Measurements from ENCODE around the gene TDP1.
"Not testable (repeated sequence)": the region's sequence is repeated elsewhere in the genome, so short reads cannot be mapped to it uniquely, and the experiment has no call there.

Gene TDP1

GRCh38 chr14:90060965-90061684 is 105.4 kb downstream of the TDP1 start:
- Histone ChIP-seq H3K36me3 (ENCODE audit: control insufficient read depth in 1 of 2, insufficient read depth in 2 of 2, low read length in 2 of 2) (no peaks in the 10 kb centered on the region), H3K4me3 (ENCODE audit: low read depth in 1 of 2, low read length in 2 of 2) (peak overlapping the region; percentile 52 to 53), H3K27ac (ENCODE audit: low read depth, low read length) (no peak overlapping the region), H3K9ac (ENCODE audit: low read depth in 1 of 2, low read length in 2 of 2) (no peak overlapping the region), H3K27me3 (ENCODE audit: control insufficient read depth in 1 of 2, insufficient read depth in 2 of 2, low read length in 2 of 2) (peaks cover 46 to 47% of the 10 kb centered on the region in 2 donors), H3K9me3 (ENCODE audit: control insufficient read depth in 1 of 2, low read length in 2 of 2) (no peaks in the 10 kb centered on the region), H3K4me1 (ENCODE audit: control insufficient read depth in 1 of 2, insufficient read depth in 2 of 2, low read length in 2 of 2) (peaks cover 8 to 20% of the 10 kb centered on the region in 2 donors)

GRCh38 chr14:90061685-90062126 is 106.0 kb downstream of the TDP1 start, which contains the start of gene KCNK13:
KCNK13 (plus strand) TSS chr14:90061994; CDS start chr14:90062206, 212 bp downstream.
- no peak within 1 kb of the TSS for H3K9ac ChIP-seq (ENCODE audit: low read depth in 1 of 2, low read length in 2 of 2)
- no peaks in the 10 kb centered on the region for H3K36me3 ChIP-seq (ENCODE audit: control insufficient read depth in 1 of 2, insufficient read depth in 2 of 2, low read length in 2 of 2)
- H3K9me3 ChIP-seq (ENCODE audit: control insufficient read depth in 1 of 2, low read length in 2 of 2): no peaks in the 10 kb centered on the region
- no peak within 1 kb of the TSS for H3K27ac ChIP-seq (ENCODE audit: low read depth, low read length)
- H3K4me1 ChIP-seq (ENCODE audit: control insufficient read depth in 1 of 2, insufficient read depth in 2 of 2, low read length in 2 of 2): peaks cover 8 to 20% of the 10 kb centered on the region in 2 donors
- H3K27me3 ChIP-seq (ENCODE audit: control insufficient read depth in 1 of 2, insufficient read depth in 2 of 2, low read length in 2 of 2): peaks cover 46% of the 10 kb centered on the region in 2 donors
- H3K4me3 ChIP-seq (ENCODE audit: low read depth in 1 of 2, low read length in 2 of 2): peak within 1 kb of the TSS; percentile 53 to 54

- peaks cover 43 to 46% of the 10 kb centered on the region in 2 donors for H3K27me3 ChIP-seq (ENCODE audit: control insufficient read depth in 1 of 2, insufficient read depth in 2 of 2, low read length in 2 of 2)
- H3K9me3 ChIP-seq (ENCODE audit: control insufficient read depth in 1 of 2, low read length in 2 of 2): no peaks in the 10 kb centered on the region
- H3K27ac ChIP-seq (ENCODE audit: low read depth, low read length): no peak overlapping the region
- peak overlapping the region; percentile 26 to 54 for H3K4me3 ChIP-seq (ENCODE audit: low read depth in 1 of 2, low read length in 2 of 2)
- H3K4me1 ChIP-seq (ENCODE audit: control insufficient read depth in 1 of 2, insufficient read depth in 2 of 2, low read length in 2 of 2): peaks cover 8 to 20% of the 10 kb centered on the region in 2 donors
- no peak overlapping the region for H3K9ac ChIP-seq (ENCODE audit: low read depth in 1 of 2, low read length in 2 of 2)
- no peaks in the 10 kb centered on the region for H3K36me3 ChIP-seq (ENCODE audit: control insufficient read depth in 1 of 2, insufficient read depth in 2 of 2, low read length in 2 of 2)
These were observed 106.5 kb downstream of the TDP1 start for GRCh38 chr14:90062127-90062794.

- Histone ChIP-seq H3K4me3 (ENCODE audit: low read depth in 1 of 2, low read length in 2 of 2) (peak overlapping the region; percentile 26 to 54), H3K4me1 (ENCODE audit: control insufficient read depth in 1 of 2, insufficient read depth in 2 of 2, low read length in 2 of 2) (peaks cover 8 to 20% of the 10 kb centered on the region in 2 donors), H3K36me3 (ENCODE audit: control insufficient read depth in 1 of 2, insufficient read depth in 2 of 2, low read length in 2 of 2) (no peaks in the 10 kb centered on the region), H3K9me3 (ENCODE audit: control insufficient read depth in 1 of 2, low read length in 2 of 2) (no peaks in the 10 kb centered on the region), H3K27me3 (ENCODE audit: control insufficient read depth in 1 of 2, insufficient read depth in 2 of 2, low read length in 2 of 2) (peaks cover 43 to 46% of the 10 kb centered on the region in 2 donors), H3K9ac (ENCODE audit: low read depth in 1 of 2, low read length in 2 of 2) (no peak overlapping the region), H3K27ac (ENCODE audit: low read depth, low read length) (no peak overlapping the region)
These were observed 107.3 kb downstream of the TDP1 start for GRCh38 chr14:90062822-90063539.

GRCh38 chr14:90072350-90072749 is 116.6 kb downstream of the TDP1 start:
- no peaks in the 10 kb centered on the region for H3K9me3 ChIP-seq (ENCODE audit: control insufficient read depth in 1 of 2, low read length in 2 of 2)
- no peaks in the 10 kb centered on the region for H3K4me1 ChIP-seq (ENCODE audit: control insufficient read depth in 1 of 2, insufficient read depth in 2 of 2, low read length in 2 of 2)
- no peaks in the 10 kb centered on the region for H3K36me3 ChIP-seq (ENCODE audit: control insufficient read depth in 1 of 2, insufficient read depth in 2 of 2, low read length in 2 of 2)
- H3K27me3 ChIP-seq (ENCODE audit: control insufficient read depth in 1 of 2, insufficient read depth in 2 of 2, low read length in 2 of 2): peaks cover 0 to 7% of the 10 kb centered on the region in 2 donors
- no peak overlapping the region for H3K4me3 ChIP-seq (ENCODE audit: low read depth in 1 of 2, low read length in 2 of 2)
- H3K27ac ChIP-seq (ENCODE audit: low read depth, low read length): no peak overlapping the region
- no peak overlapping the region for H3K9ac ChIP-seq (ENCODE audit: low read depth in 1 of 2, low read length in 2 of 2)

GRCh38 chr14:90079576-90079975 is 123.8 kb downstream of the TDP1 start:
- H3K4me3 ChIP-seq (ENCODE audit: low read depth in 1 of 2, low read length in 2 of 2): no peak overlapping the region
- H3K36me3 ChIP-seq (ENCODE audit: control insufficient read depth in 1 of 2, insufficient read depth in 2 of 2, low read length in 2 of 2): no peaks in the 10 kb centered on the region
- no peak overlapping the region for H3K27ac ChIP-seq (ENCODE audit: low read depth, low read length)
- H3K9me3 ChIP-seq (ENCODE audit: control insufficient read depth in 1 of 2, low read length in 2 of 2): no peaks in the 10 kb centered on the region
- no peaks in the 10 kb centered on the region for H3K27me3 ChIP-seq (ENCODE audit: control insufficient read depth in 1 of 2, insufficient read depth in 2 of 2, low read length in 2 of 2)
- no peak overlapping the region for H3K9ac ChIP-seq (ENCODE audit: low read depth in 1 of 2, low read length in 2 of 2)
- no peaks in the 10 kb centered on the region for H3K4me1 ChIP-seq (ENCODE audit: control insufficient read depth in 1 of 2, insufficient read depth in 2 of 2, low read length in 2 of 2)

- Histone ChIP-seq H3K9me3 (ENCODE audit: control insufficient read depth in 1 of 2, low read length in 2 of 2) (no peaks in the 10 kb centered on the region), H3K36me3 (ENCODE audit: control insufficient read depth in 1 of 2, insufficient read depth in 2 of 2, low read length in 2 of 2) (no peaks in the 10 kb centered on the region), H3K27me3 (ENCODE audit: control insufficient read depth in 1 of 2, insufficient read depth in 2 of 2, low read length in 2 of 2) (no peaks in the 10 kb centered on the region), H3K4me3 (ENCODE audit: low read depth in 1 of 2, low read length in 2 of 2) (no peak overlapping the region), H3K27ac (ENCODE audit: low read depth, low read length) (no peak overlapping the region), H3K4me1 (ENCODE audit: control insufficient read depth in 1 of 2, insufficient read depth in 2 of 2, low read length in 2 of 2) (no peaks in the 10 kb centered on the region), H3K9ac (ENCODE audit: low read depth in 1 of 2, low read length in 2 of 2) (no peak overlapping the region)
These were observed 131.7 kb downstream of the TDP1 start for GRCh38 chr14:90087433-90087832.

- no peaks in the 10 kb centered on the region for H3K36me3 ChIP-seq (ENCODE audit: control insufficient read depth in 1 of 2, insufficient read depth in 2 of 2, low read length in 2 of 2)
- no peaks in the 10 kb centered on the region for H3K4me1 ChIP-seq (ENCODE audit: control insufficient read depth in 1 of 2, insufficient read depth in 2 of 2, low read length in 2 of 2)
- H3K27ac ChIP-seq (ENCODE audit: low read depth, low read length): no peak overlapping the region
- no peaks in the 10 kb centered on the region for H3K9me3 ChIP-seq (ENCODE audit: control insufficient read depth in 1 of 2, low read length in 2 of 2)
- no peaks in the 10 kb centered on the region for H3K27me3 ChIP-seq (ENCODE audit: control insufficient read depth in 1 of 2, insufficient read depth in 2 of 2, low read length in 2 of 2)
- H3K9ac ChIP-seq (ENCODE audit: low read depth in 1 of 2, low read length in 2 of 2): no peak overlapping the region
- no peak overlapping the region for H3K4me3 ChIP-seq (ENCODE audit: low read depth in 1 of 2, low read length in 2 of 2)
These were observed 132.4 kb downstream of the TDP1 start for GRCh38 chr14:90088176-90088575.

GRCh38 chr14:90089486-90089885 is 133.8 kb downstream of the TDP1 start:
- H3K36me3 ChIP-seq (ENCODE audit: control insufficient read depth in 1 of 2, insufficient read depth in 2 of 2, low read length in 2 of 2); H3K27me3 ChIP-seq (ENCODE audit: control insufficient read depth in 1 of 2, insufficient read depth in 2 of 2, low read length in 2 of 2); H3K9ac ChIP-seq (ENCODE audit: low read depth in 1 of 2, low read length in 2 of 2); H3K4me1 ChIP-seq (ENCODE audit: control insufficient read depth in 1 of 2, insufficient read depth in 2 of 2, low read length in 2 of 2); H3K9me3 ChIP-seq (ENCODE audit: control insufficient read depth in 1 of 2, low read length in 2 of 2); H3K27ac ChIP-seq (ENCODE audit: low read depth, low read length); H3K4me3 ChIP-seq (ENCODE audit: low read depth in 1 of 2, low read length in 2 of 2): not testable (repeated sequence)

- Histone ChIP-seq H3K4me1 (ENCODE audit: control insufficient read depth in 1 of 2, insufficient read depth in 2 of 2, low read length in 2 of 2) (no peaks in the 10 kb centered on the region), H3K4me3 (ENCODE audit: low read depth in 1 of 2, low read length in 2 of 2) (no peak overlapping the region), H3K27me3 (ENCODE audit: control insufficient read depth in 1 of 2, insufficient read depth in 2 of 2, low read length in 2 of 2) (no peaks in the 10 kb centered on the region), H3K9ac (ENCODE audit: low read depth in 1 of 2, low read length in 2 of 2) (no peak overlapping the region), H3K27ac (ENCODE audit: low read depth, low read length) (no peak overlapping the region), H3K36me3 (ENCODE audit: control insufficient read depth in 1 of 2, insufficient read depth in 2 of 2, low read length in 2 of 2) (no peaks in the 10 kb centered on the region), H3K9me3 (ENCODE audit: control insufficient read depth in 1 of 2, low read length in 2 of 2) (no peaks in the 10 kb centered on the region)
These were observed 135.7 kb downstream of the TDP1 start for GRCh38 chr14:90091393-90091792.

Measured in duodenal mucosa (tissue), 2 donors.